Fibroblast of villous mesenchyme (primary cell): ENCODE measurements around the gene RASAL1. TPM values are rescaled to one million over a fixed set of nuclear protein-coding genes. Genes with fewer than 3 reads are reported as not detected.

ENCODE experiments used
- DNase-seq: peaks from one replicate; pipeline ENCODE4 v3.0.0-alpha.2; 2010; ENCODE audit warnings: low read depth
- H3K4me3 ChIP-seq: 2 replicates; pipeline ENCODE4 v1.5.1; 2011; ENCODE audit warnings: low read depth, mild to moderate bottlenecking, low read length
- CTCF ChIP-seq: IDR thresholded peaks from 2 replicates; pipeline ENCODE4 v1.5.1; 2012; ENCODE audit warnings: low read depth, mild to moderate bottlenecking, low read length; ENCODE audit not compliant: insufficient read depth
- total RNA-seq: library from RNA; depleted of rRNA; stranded (reverse); fragments of >200 nt; gene quantifications from 2 replicates; pipeline ENCODE4 v1.2.3, GENCODE V29; 2012

RASAL1 gene
- total RNA-seq, 1 donor = not detected

GRCh38 chr12:113056631-113057488 lies 78.7 kb downstream of the RASAL1 start, which contains the start of gene DTX1:
DTX1 (plus strand) TSS chr12:113056730; CDS start chr12:113058193, 1,463 bp downstream.
- DNase-seq = no peak
- H3K4me3 ChIP-seq = no peak within 1 kb of the TSS
- no peak for TF ChIP-seq CTCF

- TF ChIP-seq CTCF = no peak
- H3K4me3 ChIP-seq = no peak overlapping the region
- DNase-seq = no peak
These were observed 79.3 kb downstream of the RASAL1 start for GRCh38 chr12:113056381-113056630.

GRCh38 chr12:113055594-113056380 lies 79.8 kb downstream of the RASAL1 start:
- TF ChIP-seq CTCF = no peak
- no peak for DNase-seq
- H3K4me3 ChIP-seq = no peak overlapping the region

- DNase-seq = no peak
- no peak overlapping the region for H3K4me3 ChIP-seq
- TF ChIP-seq CTCF = no peak
These were observed 80.5 kb downstream of the RASAL1 start for GRCh38 chr12:113054948-113055486.

GRCh38 chr12:113052326-113052725 lies 83.2 kb downstream of the RASAL1 start:
- DNase-seq = no peak
- no peak for TF ChIP-seq CTCF
- H3K4me3 ChIP-seq = no peak overlapping the region

- no peak for TF ChIP-seq CTCF
- H3K4me3 ChIP-seq = no peak overlapping the region
- DNase-seq = no peak
These were observed 83.8 kb downstream of the RASAL1 start for GRCh38 chr12:113051759-113052158.
